Uterus (tissue), 2 donors: Measurements from ENCODE around the gene CCDC124.
"Not testable (repeated sequence)": the region's sequence is repeated elsewhere in the genome, so short reads cannot be mapped to it uniquely, and the experiment has no call there.

ENCODE experiments used
- POLR2A ChIP-seq, 2 donors: fragments of 450-650 bp; IDR thresholded peaks; one replicate each; pipeline ENCODE4 v1.6.1; 2016; ENCODE audit warnings: antibody characterized with exemption in 2 of 2, mild to moderate bottlenecking in 1 of 2, moderate library complexity in 1 of 2
- TF ChIP-seq, protein P1 (sequence below), 4 experiments: fragments of 200-600 bp in 2 of 4; fragments of 450-650 bp in 2 of 4; sonication (generic) in 2 of 4; IDR thresholded peaks; one replicate each; pipeline ENCODE4 v1.5.1; 2016 to 2019; ENCODE audit warnings: antibody characterized with exemption in 4 of 4, mild to moderate bottlenecking in 2 of 4, moderate library complexity in 1 of 4

GRCh38 chr19:17918151-17918550, 14.7 kb upstream of the CCDC124 start:
- TF ChIP-seq, protein P1, sequence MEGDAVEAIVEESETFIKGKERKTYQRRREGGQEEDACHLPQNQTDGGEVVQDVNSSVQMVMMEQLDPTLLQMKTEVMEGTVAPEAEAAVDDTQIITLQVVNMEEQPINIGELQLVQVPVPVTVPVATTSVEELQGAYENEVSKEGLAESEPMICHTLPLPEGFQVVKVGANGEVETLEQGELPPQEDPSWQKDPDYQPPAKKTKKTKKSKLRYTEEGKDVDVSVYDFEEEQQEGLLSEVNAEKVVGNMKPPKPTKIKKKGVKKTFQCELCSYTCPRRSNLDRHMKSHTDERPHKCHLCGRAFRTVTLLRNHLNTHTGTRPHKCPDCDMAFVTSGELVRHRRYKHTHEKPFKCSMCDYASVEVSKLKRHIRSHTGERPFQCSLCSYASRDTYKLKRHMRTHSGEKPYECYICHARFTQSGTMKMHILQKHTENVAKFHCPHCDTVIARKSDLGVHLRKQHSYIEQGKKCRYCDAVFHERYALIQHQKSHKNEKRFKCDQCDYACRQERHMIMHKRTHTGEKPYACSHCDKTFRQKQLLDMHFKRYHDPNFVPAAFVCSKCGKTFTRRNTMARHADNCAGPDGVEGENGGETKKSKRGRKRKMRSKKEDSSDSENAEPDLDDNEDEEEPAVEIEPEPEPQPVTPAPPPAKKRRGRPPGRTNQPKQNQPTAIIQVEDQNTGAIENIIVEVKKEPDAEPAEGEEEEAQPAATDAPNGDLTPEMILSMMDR (IDR thresholded peaks at IDR 0.05) = not testable (repeated sequence)
- TF ChIP-seq POLR2A (IDR thresholded peaks at IDR 0.05) = not testable (repeated sequence)
